GM23338 (cell line): ENCODE results near the gene TMEM132D. TPM values are rescaled to one million over a fixed set of nuclear protein-coding genes. Genes with fewer than 3 reads are reported as not detected.
"Not testable (repeated sequence)": the region's sequence is repeated elsewhere in the genome, so short reads cannot be mapped to it uniquely, and the experiment has no call there.

ENCODE experiments used
- ATAC-seq: fragments of 200-7000 bp; cut with Tn5 transposase; 3 replicates; pipeline ENCODE4 v1.9.1; 2020
- DNase-seq: peaks from one replicate; pipeline ENCODE4 v3.0.0-alpha.2; 2015; ENCODE audit warnings: low spot score
- H2AFZ ChIP-seq: fragments of 200-600 bp; sonication (generic); 2 replicates; pipeline ENCODE4 v1.8.0; 2016; ENCODE audit warnings: antibody characterized with exemption, mild to moderate bottlenecking, moderate library complexity
- H3F3A ChIP-seq: fragments of 200-600 bp; sonication (generic); replicated peaks from 2 replicates; pipeline ENCODE4 v1.8.0; 2017; ENCODE audit warnings: antibody characterized with exemption, mixed run types, low read depth
- H3K27ac ChIP-seq: fragments of 200-600 bp; sonication (generic); 2 replicates; pipeline ENCODE4 v1.6.1; 2016; ENCODE audit warnings: low read depth
- H3K27me3 ChIP-seq: fragments of 200-600 bp; sonication (generic); 2 replicates; pipeline ENCODE4 v1.8.0; 2016; ENCODE audit warnings: mild to moderate bottlenecking, mixed run types, moderate library complexity; ENCODE audit not compliant: insufficient read depth
- H3K36me3 ChIP-seq: fragments of 200-600 bp; sonication (generic); 2 replicates; pipeline ENCODE4 v1.8.0; 2016; ENCODE audit warnings: mild to moderate bottlenecking; ENCODE audit not compliant: insufficient read depth
- H3K4me1 ChIP-seq: fragments of 200-600 bp; sonication (generic); 2 replicates; pipeline ENCODE4 v1.8.0; 2016; ENCODE audit warnings: mild to moderate bottlenecking, moderate library complexity; ENCODE audit not compliant: insufficient read depth
- H3K4me2 ChIP-seq: fragments of 200-600 bp; sonication (generic); 2 replicates; pipeline ENCODE4 v1.7.1; 2017; ENCODE audit warnings: mixed run types
- H3K4me3 ChIP-seq: fragments of 200-600 bp; sonication (generic); 2 replicates; pipeline ENCODE4 v1.6.1; 2016; ENCODE audit warnings: mixed run types
- H3K79me2 ChIP-seq: fragments of 200-600 bp; sonication (generic); replicated peaks from 2 replicates; pipeline ENCODE4 v1.8.0; 2017; ENCODE audit warnings: mild to moderate bottlenecking; ENCODE audit not compliant: insufficient read depth
- H3K9me2 ChIP-seq: fragments of 200-600 bp; sonication (generic); 2 replicates; pipeline ENCODE4 v1.8.0; 2017; ENCODE audit not compliant: insufficient read depth
- H4K20me1 ChIP-seq: fragments of 200-600 bp; sonication (generic); replicated peaks from 2 replicates; pipeline ENCODE4 v1.8.0; 2017; ENCODE audit warnings: mild to moderate bottlenecking; ENCODE audit not compliant: insufficient read depth
- H3K27ac Mint-ChIP-seq: 2 replicates; pipeline ENCODE4 v1.8.0; 2020; ENCODE audit warnings: inconsistent platforms, mild to moderate bottlenecking, moderate library complexity, mixed read lengths
- H3K27me3 Mint-ChIP-seq: 3 replicates; pipeline ENCODE4 v1.8.0; 2022; ENCODE audit warnings: low read depth, mild to moderate bottlenecking, moderate library complexity, mixed read lengths, inconsistent platforms; ENCODE audit not compliant: insufficient read depth, poor library complexity
- H3K36me3 Mint-ChIP-seq: 3 replicates; pipeline ENCODE4 v1.8.0; 2021; ENCODE audit warnings: low read depth, mild to moderate bottlenecking, inconsistent platforms, moderate library complexity, mixed read lengths
- H3K4me1 Mint-ChIP-seq: 3 replicates; pipeline ENCODE4 v1.8.0; 2020; ENCODE audit warnings: mild to moderate bottlenecking, inconsistent platforms, mixed read lengths
- H3K4me3 Mint-ChIP-seq: 3 replicates; pipeline ENCODE4 v1.8.0; 2021; ENCODE audit warnings: moderate library complexity, mild to moderate bottlenecking, inconsistent platforms, mixed read lengths
- H3K9me3 Mint-ChIP-seq: 3 replicates; pipeline ENCODE4 v1.8.0; 2020; ENCODE audit warnings: moderate library complexity, mild to moderate bottlenecking, inconsistent platforms, mixed read lengths
- CREB1 ChIP-seq: fragments of 250-450 bp; sonication (Bioruptor Pico); IDR thresholded peaks from 2 replicates; pipeline ENCODE4 v1.5.0; 2020; ENCODE audit warnings: low read depth, mild to moderate bottlenecking, moderate library complexity
- CTCF ChIP-seq, 2 experiments: fragments of 200-600 bp in 1 of 2; sonication (generic) in 1 of 2; conservative IDR thresholded peaks; 2 replicates each; pipeline versions ENCODE4 v1.5.1 to v1.6.1; 2016 to 2017; ENCODE audit warnings: antibody characterized with exemption in 2 of 2, low read depth in 2 of 2, mild to moderate bottlenecking in 2 of 2, moderate library complexity in 1 of 2
- ETS1 ChIP-seq: IDR thresholded peaks from 2 replicates; pipeline ENCODE4 v1.6.1; 2016; ENCODE audit warnings: antibody characterized with exemption
- EZH2 ChIP-seq: fragments of 200-600 bp; sonication (generic); IDR thresholded peaks from one replicate; pipeline ENCODE4 v1.8.0; 2017; ENCODE audit warnings: antibody characterized with exemption, mild to moderate bottlenecking, low read depth; ENCODE audit not compliant: unreplicated experiment
- EZH2phosphoT487 ChIP-seq: fragments of 200-600 bp; sonication (generic); IDR thresholded peaks from one replicate; pipeline ENCODE4 v1.8.1; 2018; ENCODE audit warnings: antibody characterized with exemption; ENCODE audit not compliant: unreplicated experiment
- JUNB ChIP-seq: IDR thresholded peaks from one replicate; pipeline ENCODE4 v1.6.1; 2016; ENCODE audit warnings: antibody characterized with exemption; ENCODE audit not compliant: unreplicated experiment
- NANOG ChIP-seq: IDR thresholded peaks from 2 replicates; pipeline ENCODE4 v1.6.1; 2016; ENCODE audit warnings: antibody characterized with exemption, borderline replicate concordance
- REST ChIP-seq: IDR thresholded peaks from one replicate; pipeline ENCODE4 v1.6.1; 2018; ENCODE audit warnings: antibody characterized with exemption; ENCODE audit not compliant: unreplicated experiment
- ZNF114 ChIP-seq: fragments of 250-450 bp; sonication (Bioruptor Pico); IDR thresholded peaks from 2 replicates; pipeline ENCODE4 v1.5.0; 2020; ENCODE audit warnings: mild to moderate bottlenecking, moderate library complexity
- ZNF462 ChIP-seq: fragments of 250-450 bp; sonication (Bioruptor Pico); IDR thresholded peaks from 2 replicates; pipeline ENCODE4 v1.5.0; 2020; ENCODE audit warnings: mild to moderate bottlenecking, moderate library complexity
- polyA plus RNA-seq: library from polyadenylated mRNA; unstranded; fragments of >200 nt; fragmentation: Nextera tagmentation; extraction: Ambion mirVana; gene quantifications from 2 replicates; pipeline ENCODE4 v1.2.1, GENCODE V29; 2016
- total RNA-seq: library from RNA; depleted of rRNA; stranded (reverse); fragments of >200 nt; shearing (Covaris generic); gene quantifications from 2 replicates; pipeline ENCODE4 v1.2.3, GENCODE V29; 2014

Gene TMEM132D
- total and polyA plus RNA-seq, 2 experiments from 2014 or later = 0.44 to 5.3 TPM

- H3K27me3 Mint-ChIP-seq, H4K20me1 ChIP-seq, H3K79me2 ChIP-seq, H3K4me1 Mint-ChIP-seq, H3K27ac Mint-ChIP-seq, H2AFZ ChIP-seq, H3K27me3 ChIP-seq, H3K4me1 ChIP-seq, ATAC-seq, H3K4me3 ChIP-seq, H3F3A ChIP-seq, H3K27ac ChIP-seq, H3K36me3 ChIP-seq, H3K4me3 Mint-ChIP-seq, DNase-seq, H3K9me2 ChIP-seq, H3K4me2 ChIP-seq: not testable (repeated sequence)
- Mint-ChIP-seq H3K36me3 (peaks cover 40% of the 10 kb centered on the region), H3K9me3 (peaks cover 98% of the 10 kb centered on the region)
Observed at GRCh38 chr12:129549020-129549419, 354.8 kb downstream of the TMEM132D start.

GRCh38 chr12:129544716-129545115, 359.1 kb downstream of the TMEM132D start:
- Mint-ChIP-seq H3K27ac (no peak overlapping the region), H3K9me3 (peaks cover 92% of the 10 kb centered on the region), H3K36me3 (peaks cover 32% of the 10 kb centered on the region), H3K4me3 (no peak overlapping the region), H3K27me3 (peaks cover 1% of the 10 kb centered on the region), H3K4me1 (no peaks in the 10 kb centered on the region)
- no peaks in the 10 kb centered on the region for H4K20me1 ChIP-seq
- H3F3A ChIP-seq = no peaks in the 10 kb centered on the region
- H3K79me2 ChIP-seq = no peaks in the 10 kb centered on the region
- DNase-seq = no peak
- H3K4me1 ChIP-seq = no peaks in the 10 kb centered on the region
- H3K9me2 ChIP-seq = no peaks in the 10 kb centered on the region
- no peak overlapping the region for H2AFZ ChIP-seq
- H3K4me2 ChIP-seq = no peak overlapping the region
- no peaks in the 10 kb centered on the region for H3K36me3 ChIP-seq
- H3K27me3 ChIP-seq = no peaks in the 10 kb centered on the region
- no peak overlapping the region for H3K4me3 ChIP-seq
- ATAC-seq = no peak
- no peak overlapping the region for H3K27ac ChIP-seq
- TF ChIP-seq REST (no peak), CTCF (conservative IDR thresholded peaks at IDR 0.05; ENCODE audit: low read depth in 2 of 2) (no peak), EZH2phosphoT487 (no peak), ZNF114 (CRISPR knock-in tag) (no peak), JUNB (no peak), CREB1 (CRISPR knock-in tag) (no peak), NANOG (no peak), ZNF462 (CRISPR knock-in tag) (no peak), ETS1 (no peak), EZH2 (no peak)
